ENCODE results near the gene AKR1C1.
"Not testable (repeated sequence)": the region's sequence is repeated elsewhere in the genome, so short reads cannot be mapped to it uniquely, and the experiment has no call there.

Gene AKR1C1

DNA sequence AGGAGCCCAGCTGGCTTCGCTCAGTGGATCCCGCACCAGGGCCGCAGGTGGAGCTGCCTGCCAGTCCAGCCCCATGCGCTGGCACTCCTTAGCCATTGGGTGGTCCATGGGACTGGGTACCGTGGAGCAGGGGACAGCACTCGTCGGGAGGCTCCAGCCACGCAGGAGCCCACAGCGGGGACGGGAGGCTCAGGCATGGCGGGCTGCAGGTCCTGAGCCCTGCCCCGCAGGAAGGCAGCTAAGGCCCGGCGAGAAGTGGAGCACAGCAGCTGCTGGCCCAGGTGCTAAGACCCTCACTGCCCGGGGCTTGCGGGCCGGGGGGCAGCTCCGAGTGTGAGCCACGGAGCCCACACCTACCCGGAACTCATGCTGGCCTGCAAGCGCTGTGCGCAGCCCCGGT is 25.9 kb upstream of the AKR1C1 start:
- ATAC-seq, result no peak
- TF ChIP-seq, protein P1, sequence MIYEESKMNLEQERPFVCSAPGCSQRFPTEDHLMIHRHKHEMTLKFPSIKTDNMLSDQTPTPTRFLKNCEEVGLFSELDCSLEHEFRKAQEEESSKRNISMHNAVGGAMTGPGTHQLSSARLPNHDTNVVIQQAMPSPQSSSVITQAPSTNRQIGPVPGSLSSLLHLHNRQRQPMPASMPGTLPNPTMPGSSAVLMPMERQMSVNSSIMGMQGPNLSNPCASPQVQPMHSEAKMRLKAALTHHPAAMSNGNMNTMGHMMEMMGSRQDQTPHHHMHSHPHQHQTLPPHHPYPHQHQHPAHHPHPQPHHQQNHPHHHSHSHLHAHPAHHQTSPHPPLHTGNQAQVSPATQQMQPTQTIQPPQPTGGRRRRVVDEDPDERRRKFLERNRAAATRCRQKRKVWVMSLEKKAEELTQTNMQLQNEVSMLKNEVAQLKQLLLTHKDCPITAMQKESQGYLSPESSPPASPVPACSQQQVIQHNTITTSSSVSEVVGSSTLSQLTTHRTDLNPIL (CRISPR knock-in tag; IDR thresholded peaks at IDR 0.05; ENCODE audit: low read depth), result no peak
- no peak for TF ChIP-seq ZC3H10 (CRISPR knock-in tag; IDR thresholded peaks at IDR 0.05)
- no peak for TF ChIP-seq ESRRG (CRISPR knock-in tag; IDR thresholded peaks at IDR 0.05)
- TF ChIP-seq GLIS3 (CRISPR knock-in tag; IDR thresholded peaks at IDR 0.05), result no peak
- TF ChIP-seq ZFP30 (CRISPR knock-in tag; IDR thresholded peaks at IDR 0.05), result no peak
- TF ChIP-seq TCF4 (CRISPR knock-in tag; IDR thresholded peaks at IDR 0.05; ENCODE audit: borderline replicate concordance), result no peak
- no peak for TF ChIP-seq ZFP3 (CRISPR knock-in tag; IDR thresholded peaks at IDR 0.05)
- TF ChIP-seq, protein P2, sequence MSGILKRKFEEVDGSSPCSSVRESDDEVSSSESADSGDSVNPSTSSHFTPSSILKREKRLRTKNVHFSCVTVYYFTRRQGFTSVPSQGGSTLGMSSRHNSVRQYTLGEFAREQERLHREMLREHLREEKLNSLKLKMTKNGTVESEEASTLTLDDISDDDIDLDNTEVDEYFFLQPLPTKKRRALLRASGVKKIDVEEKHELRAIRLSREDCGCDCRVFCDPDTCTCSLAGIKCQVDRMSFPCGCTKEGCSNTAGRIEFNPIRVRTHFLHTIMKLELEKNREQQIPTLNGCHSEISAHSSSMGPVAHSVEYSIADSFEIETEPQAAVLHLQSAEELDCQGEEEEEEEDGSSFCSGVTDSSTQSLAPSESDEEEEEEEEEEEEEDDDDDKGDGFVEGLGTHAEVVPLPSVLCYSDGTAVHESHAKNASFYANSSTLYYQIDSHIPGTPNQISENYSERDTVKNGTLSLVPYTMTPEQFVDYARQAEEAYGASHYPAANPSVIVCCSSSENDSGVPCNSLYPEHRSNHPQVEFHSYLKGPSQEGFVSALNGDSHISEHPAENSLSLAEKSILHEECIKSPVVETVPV (CRISPR knock-in tag; IDR thresholded peaks at IDR 0.05), result no peak

DNA sequence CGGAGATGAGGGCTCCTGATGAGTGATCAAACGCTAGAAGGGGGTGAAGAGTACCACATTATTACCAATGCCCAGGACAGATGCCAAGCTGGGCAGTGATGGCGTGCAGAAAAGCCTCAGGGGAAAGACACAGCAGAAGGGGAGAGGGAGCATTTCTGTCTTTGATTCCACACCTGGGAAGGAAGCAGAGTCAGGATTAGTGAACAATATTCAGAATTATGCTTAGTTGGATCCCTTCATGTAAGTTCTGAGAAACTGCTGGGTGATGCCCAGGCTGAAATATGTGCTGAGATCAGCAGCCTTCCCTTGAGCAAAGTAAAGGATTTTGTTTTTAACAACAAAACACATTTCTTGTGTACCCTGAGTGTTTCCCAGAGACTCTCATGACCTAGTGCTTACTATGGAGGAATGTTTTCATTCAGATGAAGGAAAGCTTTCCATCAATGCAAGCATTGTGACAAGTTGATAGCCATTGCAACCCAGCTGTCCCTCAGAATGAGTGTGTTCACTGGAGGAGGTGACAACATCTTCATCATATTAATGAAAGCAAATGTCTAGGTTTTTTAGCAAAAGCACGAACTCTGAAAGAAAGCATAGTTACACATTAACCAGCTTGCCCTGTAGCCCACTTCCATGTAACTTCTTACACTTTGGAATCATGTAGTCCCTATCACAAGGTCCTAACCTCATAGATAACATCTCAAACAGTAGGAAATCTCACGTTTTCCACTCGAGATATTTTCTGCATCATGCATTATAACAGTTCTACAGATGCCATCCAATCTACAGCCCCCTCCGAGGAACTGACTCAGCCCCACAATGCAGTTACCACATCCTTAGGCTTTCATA is 23.8 kb upstream of the AKR1C1 start:
- TF ChIP-seq TCF4 (CRISPR knock-in tag; IDR thresholded peaks at IDR 0.05; ENCODE audit: borderline replicate concordance) (no peak), ZFP3 (CRISPR knock-in tag; IDR thresholded peaks at IDR 0.05) (no peak), ZFP30 (CRISPR knock-in tag; IDR thresholded peaks at IDR 0.05) (no peak), TOX (CRISPR knock-in tag; IDR thresholded peaks at IDR 0.05; ENCODE audit: borderline replicate concordance) (no peak), OSR1 (CRISPR knock-in tag; IDR thresholded peaks at IDR 0.05) (no peak), PPARA (CRISPR knock-in tag; IDR thresholded peaks at IDR 0.05; ENCODE audit: borderline replicate concordance) (no peak), ESRRG (CRISPR knock-in tag; IDR thresholded peaks at IDR 0.05) (no peak), ZNF565 (CRISPR knock-in tag; conservative IDR thresholded peaks at IDR 0.05; ENCODE audit: low read depth) (no peak), CSDC2 (CRISPR knock-in tag; IDR thresholded peaks at IDR 0.05) (no peak)
- TF ChIP-seq, protein P3, sequence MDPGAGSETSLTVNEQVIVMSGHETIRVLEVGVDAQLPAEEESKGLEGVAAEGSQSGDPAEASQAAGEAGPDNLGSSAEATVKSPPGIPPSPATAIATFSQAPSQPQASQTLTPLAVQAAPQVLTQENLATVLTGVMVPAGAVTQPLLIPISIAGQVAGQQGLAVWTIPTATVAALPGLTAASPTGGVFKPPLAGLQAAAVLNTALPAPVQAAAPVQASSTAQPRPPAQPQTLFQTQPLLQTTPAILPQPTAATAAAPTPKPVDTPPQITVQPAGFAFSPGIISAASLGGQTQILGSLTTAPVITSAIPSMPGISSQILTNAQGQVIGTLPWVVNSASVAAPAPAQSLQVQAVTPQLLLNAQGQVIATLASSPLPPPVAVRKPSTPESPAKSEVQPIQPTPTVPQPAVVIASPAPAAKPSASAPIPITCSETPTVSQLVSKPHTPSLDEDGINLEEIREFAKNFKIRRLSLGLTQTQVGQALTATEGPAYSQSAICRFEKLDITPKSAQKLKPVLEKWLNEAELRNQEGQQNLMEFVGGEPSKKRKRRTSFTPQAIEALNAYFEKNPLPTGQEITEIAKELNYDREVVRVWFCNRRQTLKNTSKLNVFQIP (CRISPR knock-in tag; IDR thresholded peaks at IDR 0.05; ENCODE audit: borderline replicate concordance, low read depth), result no peak
- TF ChIP-seq, protein P2 (CRISPR knock-in tag; IDR thresholded peaks at IDR 0.05), result no peak
- ATAC-seq, result no peak

DNA sequence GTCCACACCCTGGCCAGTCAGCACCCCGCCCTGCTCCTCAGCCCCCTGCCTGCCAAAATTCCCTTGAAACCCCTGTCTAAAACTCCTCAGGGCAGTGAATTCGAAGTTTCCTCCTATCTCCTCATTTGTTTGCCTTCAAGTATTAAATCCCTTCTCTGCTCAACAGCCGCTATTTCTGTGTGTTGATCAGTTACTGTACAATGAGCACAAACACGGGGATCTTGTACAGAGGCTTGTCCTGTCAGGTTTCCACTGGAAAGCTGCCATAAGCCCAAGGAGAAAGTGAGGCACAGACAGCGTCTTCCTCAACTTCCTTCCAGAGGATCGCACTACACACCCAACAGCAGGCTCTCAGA is 23.2 kb upstream of the AKR1C1 start:
- not testable (repeated sequence) for ATAC-seq

DNA sequence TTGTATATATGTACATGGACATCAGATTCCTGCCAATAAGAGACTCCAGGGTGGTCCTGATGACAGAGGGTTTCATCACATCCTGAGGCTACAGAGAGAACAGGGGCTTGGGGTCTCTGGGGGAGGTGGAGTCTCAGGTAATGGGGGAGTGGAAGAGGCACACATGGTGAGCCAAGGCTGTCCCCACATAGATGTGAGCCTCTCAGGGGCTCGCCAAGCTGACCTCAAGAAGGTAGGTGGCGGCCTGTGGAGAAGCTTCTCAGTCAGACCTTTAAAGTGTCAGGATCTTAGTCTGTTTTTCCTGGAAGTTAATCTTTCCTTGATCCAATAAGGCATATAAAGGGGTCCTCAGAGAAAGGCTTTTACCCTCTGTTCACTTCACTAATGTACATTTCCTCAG is 22.3 kb upstream of the AKR1C1 start:
- not testable (repeated sequence) for ATAC-seq

DNA sequence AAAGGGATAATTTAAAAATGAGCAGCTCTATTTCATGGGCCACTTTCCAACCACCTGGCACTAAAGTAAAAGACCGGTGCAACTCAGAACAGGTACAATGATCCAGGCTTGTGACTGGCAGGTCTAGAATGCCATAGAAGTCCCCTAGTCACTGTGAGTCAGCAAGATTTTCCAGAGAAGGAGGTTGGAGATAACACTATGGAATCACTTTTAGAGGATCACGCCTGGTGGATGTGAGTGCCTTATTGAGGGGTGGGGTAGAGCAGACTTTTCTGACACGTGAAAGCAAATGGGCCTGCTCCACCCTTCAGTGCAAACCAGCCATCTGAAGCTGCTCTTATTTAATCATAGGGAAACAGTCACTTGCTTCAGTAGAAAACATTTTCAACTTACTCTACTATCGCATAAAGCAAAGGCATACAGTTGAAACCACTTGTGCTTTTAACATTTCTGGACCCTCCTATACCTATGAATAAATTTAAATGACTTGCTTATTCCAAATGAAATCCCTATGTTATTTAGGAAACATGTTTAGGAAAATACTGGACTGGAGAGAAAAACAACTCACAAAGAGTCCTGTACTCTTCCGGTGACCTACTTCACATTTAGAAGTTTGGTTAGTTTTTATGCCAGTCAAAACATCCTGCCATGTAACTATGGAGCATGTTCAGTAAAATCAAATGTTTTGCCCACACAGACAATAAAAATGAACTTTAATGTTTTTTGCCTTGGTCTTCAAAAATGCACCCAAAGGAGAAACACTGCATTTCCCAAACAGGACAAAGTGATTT is 21.5 kb upstream of the AKR1C1 start:
- no peak for ATAC-seq
- TF ChIP-seq ESRRG (CRISPR knock-in tag; IDR thresholded peaks at IDR 0.05) (no peak), GLIS3 (CRISPR knock-in tag; IDR thresholded peaks at IDR 0.05) (no peak), BACH2 (CRISPR knock-in tag; IDR thresholded peaks at IDR 0.05; ENCODE audit: borderline replicate concordance) (no peak), CSDC2 (CRISPR knock-in tag; IDR thresholded peaks at IDR 0.05) (no peak), RARB (CRISPR knock-in tag; IDR thresholded peaks at IDR 0.05) (no peak), ZFP3 (CRISPR knock-in tag; IDR thresholded peaks at IDR 0.05) (no peak), ZFP30 (CRISPR knock-in tag; IDR thresholded peaks at IDR 0.05) (no peak), ZNF70 (CRISPR knock-in tag; IDR thresholded peaks at IDR 0.05) (no peak), TCF4 (CRISPR knock-in tag; IDR thresholded peaks at IDR 0.05; ENCODE audit: borderline replicate concordance) (no peak), ISL1 (CRISPR knock-in tag; IDR thresholded peaks at IDR 0.05) (no peak), SNAI2 (CRISPR knock-in tag; IDR thresholded peaks at IDR 0.05) (no peak), TOX (CRISPR knock-in tag; IDR thresholded peaks at IDR 0.05; ENCODE audit: borderline replicate concordance) (no peak), ZNF565 (CRISPR knock-in tag; conservative IDR thresholded peaks at IDR 0.05; ENCODE audit: low read depth) (no peak), ZC3H10 (CRISPR knock-in tag; IDR thresholded peaks at IDR 0.05) (no peak)
- TF ChIP-seq, protein P4, sequence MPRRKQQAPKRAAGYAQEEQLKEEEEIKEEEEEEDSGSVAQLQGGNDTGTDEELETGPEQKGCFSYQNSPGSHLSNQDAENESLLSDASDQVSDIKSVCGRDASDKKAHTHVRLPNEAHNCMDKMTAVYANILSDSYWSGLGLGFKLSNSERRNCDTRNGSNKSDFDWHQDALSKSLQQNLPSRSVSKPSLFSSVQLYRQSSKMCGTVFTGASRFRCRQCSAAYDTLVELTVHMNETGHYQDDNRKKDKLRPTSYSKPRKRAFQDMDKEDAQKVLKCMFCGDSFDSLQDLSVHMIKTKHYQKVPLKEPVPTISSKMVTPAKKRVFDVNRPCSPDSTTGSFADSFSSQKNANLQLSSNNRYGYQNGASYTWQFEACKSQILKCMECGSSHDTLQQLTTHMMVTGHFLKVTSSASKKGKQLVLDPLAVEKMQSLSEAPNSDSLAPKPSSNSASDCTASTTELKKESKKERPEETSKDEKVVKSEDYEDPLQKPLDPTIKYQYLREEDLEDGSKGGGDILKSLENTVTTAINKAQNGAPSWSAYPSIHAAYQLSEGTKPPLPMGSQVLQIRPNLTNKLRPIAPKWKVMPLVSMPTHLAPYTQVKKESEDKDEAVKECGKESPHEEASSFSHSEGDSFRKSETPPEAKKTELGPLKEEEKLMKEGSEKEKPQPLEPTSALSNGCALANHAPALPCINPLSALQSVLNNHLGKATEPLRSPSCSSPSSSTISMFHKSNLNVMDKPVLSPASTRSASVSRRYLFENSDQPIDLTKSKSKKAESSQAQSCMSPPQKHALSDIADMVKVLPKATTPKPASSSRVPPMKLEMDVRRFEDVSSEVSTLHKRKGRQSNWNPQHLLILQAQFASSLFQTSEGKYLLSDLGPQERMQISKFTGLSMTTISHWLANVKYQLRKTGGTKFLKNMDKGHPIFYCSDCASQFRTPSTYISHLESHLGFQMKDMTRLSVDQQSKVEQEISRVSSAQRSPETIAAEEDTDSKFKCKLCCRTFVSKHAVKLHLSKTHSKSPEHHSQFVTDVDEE (CRISPR knock-in tag; IDR thresholded peaks at IDR 0.05), result no peak
- TF ChIP-seq, protein P5, sequence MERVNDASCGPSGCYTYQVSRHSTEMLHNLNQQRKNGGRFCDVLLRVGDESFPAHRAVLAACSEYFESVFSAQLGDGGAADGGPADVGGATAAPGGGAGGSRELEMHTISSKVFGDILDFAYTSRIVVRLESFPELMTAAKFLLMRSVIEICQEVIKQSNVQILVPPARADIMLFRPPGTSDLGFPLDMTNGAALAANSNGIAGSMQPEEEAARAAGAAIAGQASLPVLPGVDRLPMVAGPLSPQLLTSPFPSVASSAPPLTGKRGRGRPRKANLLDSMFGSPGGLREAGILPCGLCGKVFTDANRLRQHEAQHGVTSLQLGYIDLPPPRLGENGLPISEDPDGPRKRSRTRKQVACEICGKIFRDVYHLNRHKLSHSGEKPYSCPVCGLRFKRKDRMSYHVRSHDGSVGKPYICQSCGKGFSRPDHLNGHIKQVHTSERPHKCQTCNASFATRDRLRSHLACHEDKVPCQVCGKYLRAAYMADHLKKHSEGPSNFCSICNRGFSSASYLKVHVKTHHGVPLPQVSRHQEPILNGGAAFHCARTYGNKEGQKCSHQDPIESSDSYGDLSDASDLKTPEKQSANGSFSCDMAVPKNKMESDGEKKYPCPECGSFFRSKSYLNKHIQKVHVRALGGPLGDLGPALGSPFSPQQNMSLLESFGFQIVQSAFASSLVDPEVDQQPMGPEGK (CRISPR knock-in tag; IDR thresholded peaks at IDR 0.05; ENCODE audit: borderline replicate concordance), result no peak
